KOPT-K1 (cell line): ENCODE measurements around the gene ENTR1.

ENCODE experiments used
- H3K27ac ChIP-seq: fragments of 200-600 bp; sonication (generic); 2 replicates; pipeline ENCODE4 v1.5.1; 2016; ENCODE audit warnings: antibody characterized with exemption, mild to moderate bottlenecking, low read depth, low read length; ENCODE audit not compliant: poor library complexity, severe bottlenecking
- H3K36me3 ChIP-seq: fragments of 200-600 bp; sonication (generic); 2 replicates; pipeline ENCODE4 v1.5.1; 2017; ENCODE audit warnings: antibody characterized with exemption, mild to moderate bottlenecking, low read length, moderate library complexity; ENCODE audit not compliant: insufficient read depth
- H3K9me3 ChIP-seq: fragments of 200-600 bp; sonication (generic); 2 replicates; pipeline ENCODE4 v1.5.1; 2017; ENCODE audit warnings: antibody characterized with exemption, low read length, mild to moderate bottlenecking; ENCODE audit not compliant: insufficient read depth, poor library complexity, severe bottlenecking

The ENTR1 gene

DNA sequence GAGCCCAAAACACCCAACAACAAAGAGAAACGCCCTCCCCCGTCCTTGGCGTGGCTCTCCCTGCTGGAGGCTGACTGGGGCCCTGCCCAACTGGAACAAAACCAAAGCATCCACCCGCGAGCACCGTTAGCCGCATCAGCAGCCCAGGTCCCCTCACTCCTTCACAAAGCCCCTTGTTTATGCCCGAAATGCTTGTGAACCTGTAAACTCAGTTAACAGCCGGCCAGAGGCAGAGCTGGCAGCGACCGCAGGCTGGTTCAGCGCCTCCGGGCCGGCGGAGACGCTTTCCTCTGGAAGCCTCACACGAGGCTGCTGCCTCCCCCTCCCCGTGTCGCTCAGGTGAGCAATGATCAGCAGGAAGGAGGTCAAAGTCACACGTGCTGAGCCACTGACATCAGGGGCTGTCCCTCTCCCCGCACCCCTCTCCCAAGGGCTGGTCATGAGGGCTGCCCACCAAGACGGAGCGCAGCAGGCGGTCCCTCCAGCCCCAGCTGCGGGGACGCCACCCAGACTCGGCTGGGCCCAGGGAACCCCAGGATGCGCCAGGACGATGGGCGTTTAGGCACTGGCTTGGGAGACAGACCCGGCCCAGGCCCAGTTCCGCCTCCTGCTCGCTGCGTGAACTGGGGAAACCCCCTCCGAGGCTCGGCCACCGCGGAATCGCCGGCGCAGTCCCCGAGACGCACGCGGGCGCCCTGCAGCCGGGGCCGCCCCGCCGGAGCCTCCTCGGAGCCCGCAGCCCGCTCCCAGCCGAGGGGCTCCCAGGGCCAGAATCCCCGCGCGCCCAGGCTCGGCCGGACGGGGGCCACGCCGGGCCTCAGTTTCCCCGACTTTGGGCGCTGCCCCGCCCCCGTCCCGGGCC lies 11.0 kb downstream of the ENTR1 start:
- peak overlapping the region; percentile 52 for H3K27ac ChIP-seq
- no peaks in the 10 kb centered on the region for H3K9me3 ChIP-seq
- peaks cover 64% of the 10 kb centered on the region for H3K36me3 ChIP-seq

DNA sequence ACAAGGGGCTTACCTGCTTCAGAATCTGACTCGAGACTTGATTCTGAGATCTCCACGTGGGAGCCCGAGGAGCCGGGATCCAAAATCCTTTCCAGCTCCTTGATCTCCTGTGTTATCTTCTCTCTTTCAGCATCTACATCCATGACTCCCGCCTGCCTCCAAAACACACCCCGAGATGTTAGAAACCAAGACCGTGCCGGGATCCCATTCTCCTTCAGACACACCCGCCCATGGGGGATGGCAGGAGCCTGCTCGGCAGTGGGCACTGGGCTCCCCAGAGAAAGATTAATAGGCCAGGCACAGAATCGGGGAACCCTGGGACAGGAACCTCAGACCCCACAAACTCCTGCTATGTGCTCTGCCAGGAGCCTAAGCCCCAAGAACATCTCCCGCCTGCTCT lies 12.1 kb downstream of the ENTR1 start:
- Histone ChIP-seq H3K9me3 (no peaks in the 10 kb centered on the region), H3K27ac (no peak overlapping the region), H3K36me3 (peaks cover 68% of the 10 kb centered on the region)

DNA sequence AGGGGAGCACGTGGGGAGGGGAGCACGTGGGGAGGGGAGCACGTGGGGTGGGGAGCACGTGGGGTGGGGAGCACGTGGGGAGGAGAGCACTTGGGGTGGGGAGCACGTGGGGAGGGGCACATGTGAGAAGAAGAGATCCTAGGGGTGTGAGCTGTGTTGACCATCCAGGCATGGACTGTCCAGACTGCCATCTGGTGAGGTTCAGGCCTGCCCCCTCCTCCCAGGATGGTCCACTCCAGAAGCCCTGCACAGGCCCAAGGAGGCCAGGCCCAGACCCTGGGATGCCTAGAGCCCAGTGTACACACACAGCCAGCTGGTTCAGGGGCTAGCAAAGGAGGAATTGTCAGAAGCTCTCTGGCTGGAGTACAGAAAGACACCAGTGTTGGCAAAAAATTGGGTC lies 12.8 kb downstream of the ENTR1 start:
- Histone ChIP-seq H3K36me3 (peaks cover 72% of the 10 kb centered on the region), H3K27ac (no peak overlapping the region), H3K9me3 (no peaks in the 10 kb centered on the region)

DNA sequence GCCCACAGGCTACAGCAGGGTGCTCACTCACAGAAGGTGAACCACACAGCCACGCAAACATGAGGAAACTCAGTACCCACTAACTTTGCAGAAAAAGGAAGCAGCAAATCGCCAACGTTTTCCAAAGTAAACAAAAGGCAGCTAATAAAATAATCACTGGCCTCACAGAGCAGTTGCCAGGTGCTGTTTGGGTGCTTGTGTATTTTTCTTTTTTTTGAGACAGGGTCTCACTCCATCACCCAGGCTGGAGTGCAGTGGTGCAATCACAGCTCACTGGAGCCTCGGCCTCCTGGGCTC lies 14.2 kb downstream of the ENTR1 start:
- Histone ChIP-seq H3K27ac (no peak overlapping the region), H3K36me3 (peaks cover 72% of the 10 kb centered on the region), H3K9me3 (no peaks in the 10 kb centered on the region)

DNA sequence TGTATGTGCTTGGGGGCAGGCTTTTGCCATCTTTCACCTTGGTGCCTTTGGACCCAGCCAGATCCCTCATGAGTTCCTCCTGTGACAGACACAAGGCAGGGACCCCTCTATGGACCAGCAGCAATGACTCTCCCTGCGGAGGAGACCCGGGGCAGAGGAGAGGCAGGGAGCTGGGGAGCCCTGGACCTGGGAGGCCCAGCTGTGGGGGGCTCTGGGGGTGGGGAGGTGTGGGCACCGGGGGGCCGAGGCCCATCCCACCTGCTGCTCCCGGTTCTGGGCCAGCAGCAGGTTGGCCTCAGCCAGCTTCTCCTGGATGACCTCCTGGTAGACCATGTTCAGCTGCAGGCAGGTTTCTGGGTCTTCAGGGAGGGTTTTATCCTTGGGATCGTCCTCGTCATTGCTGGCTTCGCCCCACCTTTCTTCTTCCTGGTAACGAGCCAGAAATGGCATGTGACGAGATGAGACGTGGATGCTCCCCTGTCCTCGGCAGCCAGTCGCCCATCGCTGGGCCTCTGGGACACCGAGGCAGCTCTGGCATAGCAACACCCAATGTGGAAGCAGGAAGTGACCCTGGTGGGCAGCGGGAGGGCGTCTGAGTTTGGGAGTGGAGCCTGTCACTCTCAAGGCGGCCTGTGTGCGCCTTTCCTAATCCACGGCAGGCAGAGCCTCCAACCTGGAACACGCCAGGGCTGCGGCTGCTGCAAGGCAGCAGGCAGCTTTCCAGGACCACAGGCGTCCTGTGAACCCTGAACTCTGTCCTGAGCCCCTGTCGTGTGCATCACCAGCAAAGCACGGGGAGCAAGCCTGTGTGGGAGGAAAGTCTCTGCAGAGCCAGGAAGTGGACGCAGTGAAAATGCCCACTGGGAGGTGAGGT lies 14.8 kb downstream of the ENTR1 start:
- H3K36me3 ChIP-seq = peaks cover 75% of the 10 kb centered on the region
- no peak overlapping the region for H3K27ac ChIP-seq
- no peaks in the 10 kb centered on the region for H3K9me3 ChIP-seq

DNA sequence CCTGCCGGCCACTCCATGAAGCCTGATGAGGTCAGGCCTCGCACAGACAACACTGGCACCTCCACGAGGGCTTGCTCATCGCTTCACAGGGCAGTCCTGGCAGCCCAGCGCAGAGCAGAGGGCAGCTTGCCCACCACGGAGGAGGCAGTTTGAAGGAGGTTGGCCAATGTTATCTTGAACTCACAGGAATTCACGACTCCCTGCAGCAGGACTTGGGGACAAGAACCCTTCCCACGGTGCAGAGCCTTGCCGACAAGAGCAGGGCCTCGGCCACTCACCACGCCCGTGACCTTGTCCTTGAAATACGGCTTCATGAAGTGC lies 15.4 kb downstream of the ENTR1 start:
- H3K36me3 ChIP-seq = peaks cover 76% of the 10 kb centered on the region
- H3K27ac ChIP-seq = no peak overlapping the region
- H3K9me3 ChIP-seq = no peaks in the 10 kb centered on the region

DNA sequence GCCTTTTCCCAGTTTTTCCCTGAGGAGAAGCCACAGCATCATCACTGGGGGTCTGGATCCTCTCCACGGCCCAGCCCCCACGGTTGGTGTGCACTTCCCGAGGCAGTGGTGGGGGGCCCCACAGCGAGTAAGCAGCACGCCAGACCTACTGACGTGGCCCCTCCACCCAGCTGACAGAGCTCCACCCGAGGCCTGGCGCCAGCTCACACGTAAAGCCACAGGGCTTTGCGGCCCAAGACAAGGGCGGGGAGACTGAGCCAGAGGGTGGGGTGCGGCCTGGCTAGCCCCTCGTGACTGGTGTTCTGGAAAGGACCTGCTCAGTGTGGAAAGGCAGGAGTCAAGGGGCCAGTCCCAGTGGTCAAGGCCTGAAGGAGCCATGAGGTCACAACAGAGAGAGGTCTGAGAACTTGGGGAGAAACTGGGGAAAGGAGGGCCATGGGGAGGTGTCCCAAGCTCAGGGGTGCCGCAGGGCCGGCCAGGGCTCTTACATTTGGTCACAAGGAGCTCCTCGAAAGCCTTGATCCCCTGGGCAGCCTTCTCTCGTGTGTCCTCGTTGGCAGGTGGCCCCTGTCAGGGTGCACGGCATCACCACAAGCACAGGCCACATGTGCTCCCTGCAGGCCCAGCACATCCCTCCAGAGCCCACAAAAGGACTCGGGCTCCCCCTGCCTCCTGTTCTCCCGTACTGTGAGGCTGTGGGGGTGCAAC lies 15.9 kb downstream of the ENTR1 start:
- H3K27ac ChIP-seq = no peak overlapping the region
- H3K9me3 ChIP-seq = no peaks in the 10 kb centered on the region
- peaks cover 81% of the 10 kb centered on the region for H3K36me3 ChIP-seq

DNA sequence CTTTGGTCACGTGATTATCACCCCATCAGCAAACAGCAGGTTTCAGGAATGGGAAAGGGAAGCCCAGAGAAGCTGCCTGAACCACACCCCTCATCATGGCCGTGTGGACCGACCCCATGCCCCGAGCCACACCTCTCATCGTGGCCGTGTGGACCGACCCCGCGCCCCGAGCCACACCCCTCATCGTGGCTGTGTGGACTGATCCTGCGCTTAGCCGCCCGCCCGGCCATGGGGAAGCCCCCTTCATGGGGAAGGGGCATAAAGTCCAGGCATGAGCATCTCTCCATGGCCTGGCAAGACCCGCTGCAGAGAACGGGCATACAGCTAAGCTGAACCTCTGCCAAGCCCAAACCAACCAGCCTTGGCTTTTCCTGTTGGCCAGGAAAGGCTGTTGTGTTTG lies 16.9 kb downstream of the ENTR1 start:
- peaks cover 87% of the 10 kb centered on the region for H3K36me3 ChIP-seq

DNA sequence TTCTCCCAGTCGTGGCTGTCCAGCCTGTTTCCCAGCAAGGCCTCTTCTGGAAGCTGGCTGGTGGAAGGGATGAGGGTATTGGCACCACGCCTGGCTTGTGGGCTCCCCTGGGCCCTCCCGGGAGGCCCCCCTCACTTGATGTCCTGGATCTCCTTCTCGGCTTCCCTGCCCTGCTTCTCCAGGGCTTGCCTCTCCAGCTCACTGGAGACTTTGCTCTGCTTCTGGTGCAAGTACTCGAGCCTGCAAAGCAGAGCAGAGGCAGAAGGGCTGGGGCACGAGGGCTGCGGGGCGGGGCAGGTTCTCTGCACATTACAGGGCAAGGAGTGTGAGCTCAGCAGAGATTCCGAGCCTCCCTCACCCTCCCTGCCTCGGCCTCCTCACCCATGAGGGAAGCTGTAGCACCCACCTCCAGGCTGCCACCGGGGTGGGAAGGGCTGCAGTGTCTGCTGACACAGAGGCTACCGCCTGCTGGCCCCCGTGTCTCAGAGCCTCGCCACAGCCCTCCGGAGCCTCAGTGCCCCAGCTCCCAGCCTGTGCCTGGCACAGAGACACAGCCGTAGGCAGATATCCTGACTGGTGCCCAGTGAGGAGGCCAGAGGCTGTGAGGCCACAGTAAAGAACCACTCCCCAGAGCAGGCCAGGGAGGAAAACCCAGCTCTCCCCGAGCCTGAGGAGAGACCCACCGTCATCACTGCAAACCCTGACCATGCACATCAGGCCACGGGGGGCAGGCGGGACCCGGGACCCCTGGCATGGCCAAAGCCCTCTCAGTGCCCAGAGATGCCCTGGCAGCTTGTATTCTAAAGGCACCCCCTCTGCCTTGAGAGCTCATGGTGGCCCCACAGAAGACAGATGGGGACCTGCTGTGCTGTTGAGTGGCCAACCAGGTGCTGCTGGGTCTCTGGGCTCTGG lies 17.6 kb downstream of the ENTR1 start:
- no peaks in the 10 kb centered on the region for H3K9me3 ChIP-seq
- no peak overlapping the region for H3K27ac ChIP-seq

More for the DNA sequence above, 16.9 kb downstream of the ENTR1 start:
- Histone ChIP-seq H3K9me3 (no peaks in the 10 kb centered on the region), H3K27ac (no peak overlapping the region)

DNA sequence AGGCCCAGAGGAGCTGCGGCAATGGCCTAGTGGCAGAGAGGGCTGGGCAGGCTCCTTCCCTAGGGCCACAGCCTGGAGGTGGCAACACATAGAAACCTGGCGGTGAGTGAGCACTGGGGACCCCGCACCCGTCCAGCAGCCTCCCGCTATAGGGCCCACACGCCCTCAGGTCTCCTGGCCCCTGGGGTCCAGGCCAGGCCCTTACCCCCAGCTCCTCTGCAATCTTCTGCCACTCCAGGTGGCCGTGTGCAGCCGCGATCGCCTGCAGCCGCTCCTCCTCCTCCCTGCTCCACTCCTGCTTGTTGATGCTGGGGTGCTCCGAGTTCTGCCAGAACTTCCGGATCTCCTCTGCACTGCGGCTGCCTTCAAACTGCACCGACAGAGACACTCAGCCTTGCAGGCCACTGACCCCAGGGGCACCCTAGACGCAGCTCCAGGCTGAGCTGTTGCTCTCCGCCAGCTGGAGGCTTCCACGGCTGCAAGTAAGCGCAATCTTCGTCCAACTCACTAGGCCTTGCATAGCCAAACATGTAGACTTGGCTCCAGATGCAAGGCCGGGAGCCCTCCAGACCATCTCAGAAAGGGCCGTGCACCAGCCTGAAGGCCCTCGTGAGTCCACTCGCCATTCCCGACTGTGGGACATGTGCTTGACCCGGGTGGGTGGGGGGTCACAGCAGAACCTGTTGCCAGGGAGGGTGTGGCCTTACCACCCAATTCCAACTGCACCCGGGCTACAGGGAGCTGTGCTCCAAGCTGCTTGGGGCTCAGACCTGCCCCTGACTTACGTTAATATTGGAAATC lies 18.5 kb downstream of the ENTR1 start:
- peaks cover 90% of the 10 kb centered on the region for H3K36me3 ChIP-seq
- H3K27ac ChIP-seq = no peak overlapping the region

More for the DNA sequence above, 17.6 kb downstream of the ENTR1 start:
- peaks cover 87% of the 10 kb centered on the region for H3K36me3 ChIP-seq

DNA sequence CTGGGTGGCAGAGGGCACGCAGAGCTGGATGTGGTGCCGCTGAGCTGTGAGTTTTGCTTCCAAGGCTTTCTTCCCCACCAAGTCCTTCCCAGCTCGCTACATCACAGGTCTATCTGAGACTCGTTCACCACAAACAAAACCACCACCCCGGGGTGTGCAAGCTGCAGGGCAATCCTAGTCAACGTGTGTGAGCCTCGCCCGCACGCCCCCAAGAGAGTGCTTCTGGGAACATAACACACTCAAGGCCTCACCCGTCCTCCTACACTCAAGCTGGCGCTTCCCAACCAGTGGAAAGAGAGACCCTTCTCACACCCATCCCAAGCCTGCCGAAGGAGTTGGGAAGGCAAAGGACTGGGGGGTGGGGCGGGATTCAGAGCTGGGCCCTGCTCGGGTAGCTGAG lies 21.0 kb downstream of the ENTR1 start:
- Histone ChIP-seq H3K9me3 (no peaks in the 10 kb centered on the region), H3K27ac (no peak overlapping the region), H3K36me3 (peaks cover 73% of the 10 kb centered on the region)

More for the DNA sequence above, 18.5 kb downstream of the ENTR1 start:
- H3K9me3 ChIP-seq = no peaks in the 10 kb centered on the region

DNA sequence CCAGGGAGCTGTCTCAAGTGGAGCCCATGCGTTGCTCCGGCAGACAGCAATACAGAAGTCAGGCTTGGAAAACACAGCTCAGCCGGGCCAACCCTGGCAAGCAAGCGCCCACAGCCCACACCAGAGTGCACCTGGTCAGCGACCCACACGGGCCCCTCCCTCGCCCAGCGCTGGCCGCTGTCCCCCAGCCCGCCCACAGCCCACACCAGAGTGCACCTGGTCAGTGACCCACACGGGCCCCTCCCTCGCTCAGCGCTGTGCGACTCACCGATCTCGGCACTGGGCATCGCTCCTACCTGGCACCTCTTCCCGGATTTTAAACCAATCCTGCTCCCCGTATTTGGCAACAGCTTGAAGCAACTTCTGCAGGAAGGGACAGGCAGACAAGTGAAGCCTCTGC lies 23.2 kb downstream of the ENTR1 start:
- Histone ChIP-seq H3K36me3 (peaks cover 73% of the 10 kb centered on the region), H3K9me3 (no peaks in the 10 kb centered on the region), H3K27ac (no peak overlapping the region)

DNA sequence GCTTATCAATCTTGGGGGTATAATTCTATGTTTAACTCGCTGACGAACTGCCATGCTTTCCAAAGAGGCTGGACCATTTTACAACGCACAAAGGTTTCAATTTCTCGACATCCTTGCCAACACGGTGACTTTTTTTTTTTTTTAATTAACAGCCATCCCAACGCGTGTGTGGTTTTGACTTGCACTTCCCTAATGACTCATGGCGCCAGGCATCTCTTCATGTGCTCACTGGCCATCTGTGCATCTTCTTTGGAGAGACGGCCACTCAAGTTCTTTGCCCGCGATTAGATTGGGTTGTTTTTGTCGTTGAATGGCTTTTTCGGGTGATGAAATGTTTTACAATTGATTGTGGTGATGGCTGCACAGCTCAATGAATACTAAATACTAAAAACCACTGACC lies 24.4 kb downstream of the ENTR1 start:
- Histone ChIP-seq H3K9me3 (no peaks in the 10 kb centered on the region), H3K36me3 (peaks cover 73% of the 10 kb centered on the region), H3K27ac (no peak overlapping the region)

DNA sequence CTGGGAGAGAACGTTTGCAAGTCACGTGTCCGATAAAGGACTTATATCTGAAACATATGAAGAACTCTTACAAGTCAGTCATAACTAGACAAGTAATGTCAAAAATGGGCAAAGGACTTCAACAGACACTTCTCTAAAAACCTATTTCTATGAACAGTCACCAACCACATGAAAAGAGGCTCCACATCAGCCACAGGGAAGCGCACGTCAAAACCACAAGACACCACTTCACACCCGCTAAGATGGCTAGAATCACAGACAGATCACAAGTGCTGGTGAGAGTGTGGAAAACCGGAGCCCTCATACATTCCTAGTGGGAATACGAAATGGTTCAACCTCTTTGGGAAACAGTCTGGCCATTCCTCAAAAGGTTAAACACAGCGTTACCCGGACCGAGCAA lies 25.4 kb downstream of the ENTR1 start:
- Histone ChIP-seq H3K27ac (no peak overlapping the region), H3K36me3 (peaks cover 76% of the 10 kb centered on the region), H3K9me3 (no peaks in the 10 kb centered on the region)
